ENCODE measurements around the gene ZNF598.

Gene ZNF598

DNA sequence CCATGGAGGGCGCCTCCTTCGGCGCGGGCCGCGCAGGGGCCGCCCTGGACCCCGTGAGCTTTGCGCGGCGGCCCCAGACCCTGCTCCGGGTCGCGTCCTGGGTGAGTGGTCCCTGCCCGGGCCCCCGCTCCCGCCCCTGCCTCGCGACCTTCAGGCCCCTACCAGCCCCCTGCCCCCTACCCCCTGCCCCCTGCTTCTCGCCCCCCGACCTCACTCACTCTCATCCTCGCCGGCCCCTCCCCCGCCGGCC lies 19.6 kb downstream of the ZNF598 start:
- FAIRE-seq: no peak

DNA sequence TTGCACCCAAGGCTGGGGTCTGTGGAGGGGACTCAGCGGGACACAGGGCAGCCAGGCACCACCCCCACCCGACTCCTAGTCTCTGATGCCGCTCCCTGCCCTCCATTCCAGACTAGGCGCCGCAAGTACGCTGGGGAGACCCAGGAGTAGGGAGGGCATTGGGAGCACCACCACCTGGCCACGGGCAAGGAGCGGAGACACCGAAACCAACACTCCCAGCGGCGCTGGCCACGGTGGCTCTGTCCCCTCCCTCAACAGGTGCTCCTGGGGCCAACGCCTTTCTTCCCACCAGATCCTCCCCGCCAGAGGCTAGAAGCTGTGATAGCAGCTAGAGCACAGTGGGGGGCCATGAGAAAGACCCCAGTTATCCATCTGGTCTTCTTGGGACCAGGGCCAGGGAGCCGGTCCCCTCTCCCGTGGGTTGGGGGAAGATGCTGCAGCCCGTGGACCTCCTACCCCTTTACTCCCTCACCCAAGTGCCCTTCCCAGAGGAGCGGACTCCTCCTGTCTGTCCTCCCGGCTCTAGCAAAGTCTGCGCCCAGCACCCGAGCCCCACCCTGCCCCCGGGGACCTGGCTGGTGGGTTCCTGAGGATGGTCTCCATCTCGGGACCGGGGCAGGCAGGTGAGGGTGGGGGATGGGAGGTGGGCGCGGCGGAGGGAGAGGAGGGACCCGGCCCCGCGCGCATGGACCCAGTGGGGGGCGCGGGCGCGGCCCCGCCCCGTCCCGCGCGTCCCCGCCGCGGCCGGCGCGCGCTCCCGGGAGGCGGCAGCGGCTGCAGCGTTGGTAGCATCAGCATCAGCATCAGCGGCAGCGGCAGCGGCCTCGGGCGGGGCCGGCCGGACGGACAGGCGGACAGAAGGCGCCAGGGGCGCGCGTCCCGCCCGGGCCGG lies 20.2 kb downstream of the ZNF598 start, which contains the start of gene SYNGR3:
TSS of gene SYNGR3 (plus strand) at position 762 of the 892 bp plus-strand sequence. CDS start 133 bp downstream, outside the sequence.
- no peak for FAIRE-seq

DNA sequence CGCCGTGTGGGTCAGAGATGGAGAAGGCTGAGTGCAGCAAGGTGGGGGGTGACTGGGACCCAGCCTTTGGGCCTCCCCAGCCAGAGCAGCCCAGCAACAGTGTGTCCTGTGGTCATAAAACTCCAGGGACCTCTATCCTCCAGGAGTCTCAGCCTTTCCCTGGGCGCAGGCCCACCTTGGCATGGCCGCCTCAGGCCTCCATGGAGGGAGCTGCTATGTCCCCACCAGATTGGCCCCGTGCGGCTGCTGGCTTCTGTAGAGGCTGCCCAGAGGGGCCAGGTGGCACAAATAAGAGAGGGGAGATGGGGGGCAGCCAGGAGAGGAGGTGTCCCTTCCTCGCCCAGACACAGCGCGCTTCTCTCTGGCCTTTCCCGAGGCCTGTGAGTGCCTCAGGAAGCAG lies 22.4 kb downstream of the ZNF598 start:
- FAIRE-seq: no peak

DNA sequence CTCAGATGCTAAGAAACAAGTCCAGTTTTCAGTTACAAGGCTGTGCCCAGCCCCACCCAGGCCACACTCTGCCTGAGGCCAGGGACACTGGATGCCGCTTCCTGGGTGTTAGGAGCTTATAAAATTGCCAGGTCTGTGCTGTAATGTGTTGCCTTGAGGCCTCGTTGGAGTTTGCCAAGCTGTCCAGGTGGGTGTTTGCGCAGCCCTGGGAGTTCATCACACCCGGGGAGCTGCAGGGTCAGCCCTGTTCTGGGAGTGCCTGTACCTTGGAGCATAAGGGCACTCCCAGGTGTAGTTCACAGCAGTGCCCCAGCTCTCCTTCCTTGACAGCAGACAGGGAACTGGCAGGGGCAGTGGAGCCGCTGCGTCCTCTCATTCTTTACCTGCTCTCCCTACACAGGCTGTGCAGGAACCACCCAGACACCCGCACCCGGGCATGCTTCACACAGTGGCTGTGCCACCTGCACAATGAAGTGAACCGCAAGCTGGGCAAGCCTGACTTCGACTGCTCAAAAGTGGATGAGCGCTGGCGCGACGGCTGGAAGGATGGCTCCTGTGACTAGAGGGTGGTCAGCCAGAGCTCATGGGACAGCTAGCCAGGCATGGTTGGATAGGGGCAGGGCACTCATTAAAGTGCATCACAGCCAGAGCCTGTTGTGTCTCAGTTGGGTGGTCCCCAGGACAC lies 24.0 kb downstream of the ZNF598 start:
- no peak for FAIRE-seq

DNA sequence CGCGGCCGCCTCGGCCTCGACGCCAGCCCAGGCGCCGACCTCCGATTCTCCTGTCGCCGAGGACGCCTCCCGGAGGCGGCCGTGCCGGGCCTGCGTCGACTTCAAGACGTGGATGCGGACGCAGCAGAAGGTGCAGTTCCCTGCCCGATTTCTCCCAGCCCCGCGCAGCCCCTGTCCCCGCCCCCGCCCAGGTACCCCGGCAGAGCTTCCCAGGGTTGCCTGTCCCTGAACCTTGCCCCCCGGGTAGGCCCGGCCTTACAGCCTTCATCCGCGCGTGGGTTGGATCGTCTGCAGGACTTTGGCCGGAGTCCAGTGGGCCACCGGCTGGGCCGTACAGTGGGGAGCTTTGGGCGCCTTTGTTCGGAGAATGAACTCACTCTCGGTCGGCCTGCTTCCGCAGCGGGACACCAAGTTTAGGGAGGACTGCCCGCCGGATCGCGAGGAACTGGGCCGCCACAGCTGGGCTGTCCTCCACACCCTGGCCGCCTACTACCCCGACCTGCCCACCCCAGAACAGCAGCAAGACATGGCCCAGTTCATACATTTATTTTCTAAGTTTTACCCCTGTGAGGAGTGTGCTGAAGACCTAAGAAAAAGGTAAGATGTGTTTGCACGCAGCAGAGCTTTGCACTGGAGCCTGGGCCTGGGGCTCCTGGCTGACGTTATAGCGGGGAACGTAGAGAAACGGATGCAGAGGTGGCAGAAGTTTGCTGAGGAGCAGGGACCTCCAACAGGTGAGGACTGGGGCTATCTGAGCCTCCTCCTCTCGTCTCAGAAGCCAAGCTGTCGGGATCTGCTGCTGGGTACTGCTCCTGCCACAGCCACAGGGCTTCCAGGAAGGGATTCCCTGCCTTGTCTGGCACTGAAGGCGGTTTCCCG lies 25.0 kb downstream of the ZNF598 start:
- FAIRE-seq: no peak

DNA sequence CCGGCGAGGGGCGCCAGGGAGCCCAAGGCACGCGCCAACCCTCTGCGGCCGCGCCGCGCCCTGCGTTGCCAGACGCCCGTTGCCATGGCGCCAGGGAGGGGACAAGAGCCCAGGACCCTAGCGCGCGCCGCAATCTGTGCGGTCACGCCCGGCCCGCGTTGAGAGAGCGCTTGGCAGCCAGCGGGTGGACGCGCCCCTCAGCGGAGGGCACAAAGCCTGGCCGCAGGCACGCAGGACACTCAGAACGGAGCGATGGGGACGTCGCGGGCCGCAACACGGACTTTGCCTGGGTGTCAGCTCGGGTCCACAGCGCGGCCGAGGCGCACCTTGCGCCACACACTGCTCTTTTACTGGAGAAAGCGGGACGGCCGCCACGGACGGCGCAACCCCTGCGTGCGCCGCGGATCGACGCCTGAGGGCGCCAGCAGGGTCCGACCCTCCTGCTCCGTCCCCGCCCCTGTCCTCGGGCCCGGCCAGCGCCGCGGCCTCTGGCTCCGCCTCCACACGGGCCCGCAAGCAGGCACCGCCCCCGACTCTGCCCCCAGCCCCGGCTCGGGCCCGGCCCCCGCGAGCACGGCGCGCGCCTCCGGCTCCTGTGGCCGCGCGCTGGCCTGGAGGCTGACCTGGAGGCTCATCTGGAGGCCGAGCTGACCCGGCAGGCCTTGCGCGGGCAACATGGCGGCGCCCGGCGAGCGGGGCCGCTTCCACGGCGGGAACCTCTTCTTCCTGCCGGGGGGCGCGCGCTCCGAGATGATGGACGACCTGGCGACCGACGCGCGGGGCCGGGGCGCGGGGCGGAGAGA lies 25.9 kb downstream of the ZNF598 start, which contains the start of gene GFER:
TSS of gene GFER (plus strand) at position 650 of the 803 bp plus-strand sequence. CDS start at position 676, 26 bp downstream.
- no peak for FAIRE-seq

DNA sequence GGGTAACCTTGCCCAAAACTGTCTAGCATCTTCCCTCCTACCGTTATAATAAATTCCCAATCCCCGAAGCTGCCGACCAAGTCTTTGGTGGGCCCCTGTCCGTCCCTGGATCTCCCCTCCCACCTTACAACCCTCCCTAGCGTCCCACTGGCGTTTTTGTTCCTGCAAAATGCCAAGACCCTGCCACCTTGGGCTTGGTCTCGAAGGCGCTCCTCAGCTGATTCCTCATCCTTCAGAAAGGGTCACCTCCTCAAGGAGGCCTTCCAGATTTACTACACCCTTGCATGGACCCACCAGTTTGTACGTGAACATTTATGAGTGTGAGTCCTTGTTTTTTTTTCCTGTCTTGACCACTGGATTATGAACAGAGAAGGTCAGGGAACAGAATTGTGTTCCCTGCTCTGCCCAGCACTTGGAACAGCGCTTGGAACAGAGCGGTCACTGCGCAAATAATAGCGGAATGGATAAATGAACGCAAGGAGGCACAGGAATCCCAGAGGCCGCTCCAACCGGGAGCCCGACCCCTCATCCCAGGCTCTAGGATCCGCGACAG lies 26.6 kb downstream of the ZNF598 start:
- no peak for FAIRE-seq

DNA sequence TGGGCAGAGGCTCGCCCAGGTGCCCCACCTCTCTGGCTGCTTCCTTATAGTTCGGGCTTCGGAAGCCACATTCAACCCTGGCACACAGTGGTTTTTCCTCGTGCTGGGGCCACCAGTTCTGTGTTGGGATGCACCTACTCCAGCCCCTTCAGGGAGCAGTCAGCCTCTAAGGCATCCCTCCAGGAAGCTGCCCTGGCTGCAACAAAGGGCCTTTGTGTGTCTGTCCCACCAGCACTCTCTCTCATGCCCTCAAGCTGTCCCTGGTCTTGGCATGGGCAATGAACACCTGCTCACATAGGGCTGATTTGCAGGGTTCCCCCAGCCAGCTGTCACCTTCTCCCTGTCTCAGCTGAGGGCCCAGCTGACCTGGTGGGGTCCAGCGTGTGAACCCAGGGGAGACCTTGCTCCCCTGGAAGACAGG lies 27.6 kb downstream of the ZNF598 start:
- no peak for FAIRE-seq

DNA sequence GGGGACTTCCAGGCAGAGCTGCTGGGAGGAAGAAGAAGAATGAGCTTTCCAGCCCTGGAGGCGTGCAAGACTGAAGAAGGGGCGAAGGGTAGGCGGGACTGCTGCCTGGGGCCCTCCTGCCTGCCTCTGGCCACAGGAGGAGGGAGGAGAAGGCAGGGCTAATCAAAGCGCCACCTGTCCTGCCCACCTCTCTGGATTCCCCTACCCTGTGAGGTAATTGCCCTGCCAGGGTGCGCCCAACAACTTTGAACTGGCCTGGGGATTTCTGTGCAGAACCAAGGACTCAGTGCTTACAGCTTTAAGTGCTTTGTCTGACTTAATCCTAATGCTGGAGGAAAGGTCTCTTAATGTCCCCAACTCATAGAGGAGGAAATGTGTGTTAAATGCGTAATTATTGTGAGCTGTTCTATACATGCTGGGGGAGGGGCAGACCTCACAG lies 28.2 kb downstream of the ZNF598 start, which contains the start of gene NOXO1:
TSS of gene NOXO1 (minus strand) at position 72 of the 439 bp plus-strand sequence. CDS start 290 bp downstream, outside the sequence.
- FAIRE-seq: no peak

DNA sequence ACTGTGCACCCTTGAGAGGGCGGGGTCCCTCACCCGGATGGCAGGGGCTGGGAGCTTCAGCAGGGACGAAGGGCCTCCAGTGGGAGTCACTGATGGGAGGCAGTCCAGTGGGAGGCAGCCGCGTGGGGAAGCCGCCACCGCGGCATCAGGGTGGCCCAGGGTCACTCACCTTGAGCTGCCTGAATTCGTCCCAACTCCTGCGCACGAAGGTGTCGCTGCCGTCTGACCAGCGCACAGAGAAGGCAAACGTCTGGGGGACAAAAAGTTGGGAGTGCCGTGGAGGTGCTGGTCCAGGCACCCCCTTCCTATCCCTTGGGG lies 28.9 kb downstream of the ZNF598 start:
- FAIRE-seq: no peak

DNA sequence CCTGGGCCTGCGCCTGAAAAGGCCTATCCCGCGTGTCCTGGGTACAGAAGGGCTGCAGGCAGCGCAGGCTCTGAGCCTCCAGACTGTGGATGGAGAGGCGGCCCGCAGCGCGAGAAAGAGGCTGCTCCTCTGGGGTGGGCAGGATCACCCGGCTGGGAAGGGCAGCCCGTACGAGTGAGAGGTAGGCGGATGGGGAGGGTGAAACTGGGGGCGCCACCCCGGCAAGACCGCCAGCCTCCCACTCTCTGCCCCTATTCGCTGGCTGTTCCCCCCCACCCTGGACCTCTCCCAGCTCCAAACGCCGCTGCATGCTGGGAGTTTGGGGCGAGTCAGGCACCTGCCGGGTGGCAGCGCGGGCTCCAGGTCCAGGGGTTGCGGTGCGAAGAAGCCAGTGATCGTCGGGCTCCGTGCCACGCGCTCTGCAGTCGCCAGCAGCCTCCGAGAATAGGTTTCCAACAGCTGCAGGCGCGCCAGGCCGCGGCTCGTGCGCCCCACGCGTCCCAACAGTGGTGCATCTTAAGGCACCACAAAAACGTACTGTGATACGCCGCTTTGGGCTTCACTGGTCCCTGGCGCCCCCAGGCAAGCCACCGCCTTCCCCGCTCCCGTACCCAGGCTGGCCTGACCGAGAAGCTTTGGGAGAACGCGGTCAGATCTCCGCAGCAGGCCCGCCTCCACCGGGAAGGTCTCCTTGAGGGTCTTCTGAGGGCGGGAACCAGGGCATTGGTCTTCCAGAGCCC lies 29.4 kb downstream of the ZNF598 start:
- no peak for FAIRE-seq

DNA sequence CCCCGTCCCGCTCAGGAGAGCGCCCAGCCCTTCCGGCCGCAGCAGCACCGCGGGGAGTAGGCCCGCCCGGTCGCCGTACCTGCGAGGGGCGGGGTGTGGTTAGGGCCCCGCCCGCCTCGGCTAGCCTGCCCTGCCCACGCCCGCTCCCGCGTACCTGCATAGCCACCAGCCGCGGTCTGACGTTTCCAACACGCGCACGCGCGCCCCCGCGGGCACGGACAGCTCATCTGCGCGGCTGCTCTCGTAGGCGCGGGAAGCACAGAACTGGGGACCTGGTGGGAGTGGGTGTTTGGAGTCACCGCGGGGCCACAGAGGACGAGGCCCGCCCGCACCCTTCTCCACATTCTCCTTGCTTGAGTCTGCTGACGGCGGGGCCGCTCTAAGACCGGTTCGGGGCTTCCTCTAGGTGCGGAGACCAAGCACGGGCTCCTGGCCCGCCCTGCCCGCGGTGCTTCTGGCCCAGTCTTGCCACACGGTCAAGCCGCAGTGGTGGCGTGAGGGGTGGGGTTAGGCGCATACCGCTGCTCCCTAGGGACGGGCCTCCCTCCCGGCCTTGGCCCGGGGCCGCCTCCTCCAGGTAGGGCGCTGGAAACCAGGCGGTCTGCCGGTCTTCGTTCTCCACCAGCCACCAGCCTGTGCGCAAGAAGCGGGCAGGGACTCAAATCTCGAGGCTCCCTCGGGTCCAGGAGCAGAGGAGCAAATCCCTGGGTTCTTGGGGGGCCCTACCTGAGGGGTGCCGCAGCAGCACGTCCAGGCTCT lies 30.2 kb downstream of the ZNF598 start:
- FAIRE-seq: no peak

DNA sequence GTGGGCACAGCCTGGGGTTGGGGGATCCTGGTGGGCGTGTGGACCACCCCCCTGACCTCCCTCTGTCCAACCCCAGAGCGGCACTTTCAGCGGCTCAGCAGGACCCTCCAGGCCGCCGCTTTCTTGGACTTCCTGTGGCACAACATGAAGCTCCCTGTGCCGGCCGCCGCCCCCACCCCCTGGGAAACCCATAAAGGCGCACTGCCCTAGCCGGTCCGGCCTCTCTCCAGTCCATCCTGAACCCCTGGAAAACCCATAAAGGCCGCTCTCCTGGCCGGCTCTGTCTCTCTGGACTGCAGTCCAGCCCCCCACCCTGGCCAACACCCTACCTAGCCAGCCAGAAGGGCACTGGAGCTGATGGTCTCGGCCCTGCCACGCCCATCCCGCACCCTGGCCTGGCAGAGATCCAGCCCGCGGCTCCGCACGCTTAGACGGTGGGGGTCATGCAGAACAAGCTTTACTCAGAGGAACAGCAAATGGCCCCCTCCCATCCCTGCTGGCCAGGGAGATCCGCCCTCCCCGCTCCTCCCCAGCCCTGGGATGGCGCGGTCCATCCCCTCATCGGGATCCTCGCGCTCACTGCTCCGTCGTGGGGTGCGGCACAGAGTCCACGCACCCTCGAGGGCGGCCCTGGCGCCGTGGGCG lies 31.0 kb downstream of the ZNF598 start:
- no peak for FAIRE-seq

DNA sequence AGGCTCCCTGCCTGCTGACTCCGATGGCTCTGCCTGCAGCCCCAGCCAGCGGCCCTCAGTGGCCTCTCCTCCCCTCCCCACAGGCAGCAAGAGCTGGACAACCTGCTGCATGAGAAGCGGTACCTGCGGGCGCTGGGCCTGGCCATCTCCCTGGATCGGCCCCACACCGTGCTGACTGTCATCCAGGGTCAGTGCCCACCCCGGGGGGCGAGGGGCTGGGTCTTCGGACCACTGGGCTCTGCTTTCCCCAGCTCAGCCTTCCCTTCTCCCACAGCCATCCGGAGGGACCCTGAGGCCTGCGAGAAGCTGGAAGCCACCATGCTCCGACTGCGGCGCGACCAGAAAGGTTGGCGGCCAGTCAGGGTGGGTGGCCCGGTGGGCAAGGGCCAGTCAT lies 31.7 kb downstream of the ZNF598 start:
- FAIRE-seq: no peak

DNA sequence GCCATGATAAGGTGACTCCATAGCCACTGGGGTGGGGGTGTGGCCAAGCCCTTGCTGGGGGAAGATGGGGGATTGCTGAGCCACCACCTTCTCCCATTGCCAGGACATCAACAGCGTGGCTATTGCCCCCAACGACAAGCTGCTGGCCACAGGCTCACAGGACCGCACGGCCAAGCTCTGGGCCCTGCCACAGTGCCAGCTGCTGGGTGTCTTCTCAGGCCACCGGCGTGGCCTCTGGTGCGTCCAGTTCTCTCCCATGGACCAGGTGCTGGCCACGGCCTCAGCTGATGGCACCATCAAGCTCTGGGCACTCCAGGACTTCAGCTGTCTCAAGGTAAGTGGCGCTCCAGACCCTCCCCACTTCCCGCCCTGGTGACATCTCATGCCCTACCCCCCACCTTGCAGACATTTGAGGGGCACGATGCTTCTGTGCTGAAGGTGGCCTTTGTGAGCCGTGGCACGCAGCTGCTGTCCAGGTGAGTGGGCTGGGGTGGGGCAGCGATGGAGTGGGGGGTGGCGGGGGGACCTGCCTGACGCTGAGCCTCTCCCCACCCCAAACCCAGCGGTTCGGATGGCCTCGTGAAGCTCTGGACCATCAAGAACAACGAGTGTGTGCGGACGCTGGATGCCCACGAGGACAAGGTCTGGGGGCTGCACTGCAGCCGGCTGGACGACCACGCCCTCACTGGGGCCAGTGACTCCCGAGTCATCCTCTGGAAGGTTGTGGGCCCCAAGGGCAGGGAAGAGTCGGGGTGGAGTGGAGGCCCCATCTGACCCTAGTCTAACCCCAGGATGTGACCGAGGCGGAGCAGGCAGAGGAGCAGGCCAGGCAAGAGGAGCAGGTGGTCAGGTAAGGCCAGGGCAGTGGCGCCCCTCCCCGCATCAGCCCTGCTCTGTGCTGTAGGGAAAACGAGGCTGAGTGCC lies 32.4 kb downstream of the ZNF598 start:
- FAIRE-seq: no peak

DNA sequence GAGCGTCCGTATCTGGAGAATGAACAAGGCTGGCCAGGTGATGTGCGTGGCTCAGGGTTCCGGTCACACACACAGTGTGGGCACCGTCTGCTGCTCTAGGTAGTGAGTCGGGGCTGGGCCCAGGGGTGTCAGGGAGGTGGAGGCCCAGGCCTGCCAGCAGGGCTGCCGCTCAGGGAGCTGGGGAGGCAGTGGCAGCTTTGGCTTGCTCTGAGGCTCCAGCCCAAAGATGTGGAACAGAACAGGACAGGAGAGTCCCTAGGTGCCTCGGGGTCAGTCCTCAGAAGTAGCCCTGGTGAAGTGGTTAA lies 33.5 kb downstream of the ZNF598 start:
- FAIRE-seq: no peak

DNA sequence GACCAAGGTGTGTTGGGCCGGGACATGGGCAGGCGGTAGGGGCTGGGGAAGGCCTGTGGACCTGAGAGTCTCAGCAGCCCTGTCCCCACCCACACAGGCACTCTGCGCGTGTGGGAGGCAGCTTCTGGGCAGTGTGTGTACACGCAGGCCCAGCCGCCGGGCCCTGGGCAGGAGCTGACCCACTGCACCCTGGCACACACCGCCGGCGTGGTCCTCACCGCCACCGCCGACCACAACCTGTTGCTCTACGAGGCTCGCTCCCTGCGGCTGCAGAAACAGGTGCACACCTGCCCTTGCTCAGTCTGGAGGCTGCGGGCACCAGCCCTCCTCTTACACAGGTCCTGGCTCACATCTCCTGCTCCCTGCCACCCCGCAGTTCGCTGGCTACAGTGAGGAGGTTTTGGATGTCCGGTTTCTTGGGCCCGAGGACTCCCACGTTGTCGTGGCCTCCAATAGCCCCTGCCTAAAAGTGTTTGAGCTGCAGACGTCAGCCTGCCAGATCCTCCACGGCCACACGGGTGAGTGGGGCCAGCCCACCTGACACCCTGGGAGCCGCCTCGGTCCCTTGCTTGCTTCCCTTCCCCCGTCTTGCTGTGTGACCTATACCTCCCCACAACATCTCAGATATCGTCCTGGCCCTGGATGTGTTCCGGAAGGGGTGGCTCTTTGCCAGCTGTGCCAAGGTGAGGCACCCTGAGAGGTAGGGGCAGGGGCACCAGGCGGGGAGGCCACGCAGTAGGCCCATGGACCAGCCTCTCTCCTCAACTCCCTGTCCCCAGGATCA lies 34.0 kb downstream of the ZNF598 start:
- FAIRE-seq: no peak

Measured in endometrium (tissue), 2 donors.